ENCODE data around the gene DMD. TPM values are rescaled to one million over a fixed set of nuclear protein-coding genes. Genes with fewer than 3 reads are reported as not detected.

DMD gene
- total and polyA plus RNA-seq, 2 donors (not counting 1 experiment from before 2014, with no cell fraction given), result 5.1 to 7.2 TPM

- H3K9me3 ChIP-seq (ENCODE audit: control insufficient read depth, insufficient read depth, low read depth, low read length), result no peaks in the 10 kb centered on the region
- H3K4me1 ChIP-seq (ENCODE audit: control insufficient read depth, extremely low read depth, insufficient read depth, low read length), result no peaks in the 10 kb centered on the region
- H3K9ac ChIP-seq (ENCODE audit: insufficient read depth, low read length), result no peak overlapping the region
- no peak overlapping the region for H3K27ac ChIP-seq (ENCODE audit: insufficient read depth, low read length)
- H2AFZ ChIP-seq (ENCODE audit: low read length), result no peak overlapping the region
- no peak overlapping the region for H3K4me3 ChIP-seq (replicated peaks in 1 of 4; ENCODE audit: control extremely low read depth in 1 of 4, insufficient read depth in 1 of 4, low read depth in 3 of 4, low read length in 4 of 4)
- DNase-seq (ENCODE audit: low read depth in 2 of 2), result no peak
- H3K27me3 ChIP-seq (ENCODE audit: control insufficient read depth, insufficient read depth, low read length), result no peaks in the 10 kb centered on the region
- no peaks in the 10 kb centered on the region for H3K79me2 ChIP-seq (ENCODE audit: control insufficient read depth, insufficient read depth, low read length)
- no peaks in the 10 kb centered on the region for H4K20me1 ChIP-seq (ENCODE audit: control insufficient read depth, extremely low read depth, insufficient read depth, low read length)
- H3K4me2 ChIP-seq (ENCODE audit: extremely low read depth, insufficient read depth, low read length), result no peak overlapping the region
- no peaks in the 10 kb centered on the region for H3K36me3 ChIP-seq (ENCODE audit: control insufficient read depth, insufficient read depth, low read length)
- no peak for TF ChIP-seq CTCF (conservative IDR thresholded peaks at IDR 0.05 in 1 of 2, IDR thresholded peaks at IDR 0.05 in 1 of 2; ENCODE audit: low read depth in 1 of 2, low read length in 2 of 2)
- no peak for TF ChIP-seq EZH2 (IDR thresholded peaks at IDR 0.05; ENCODE audit: low read length, missing control alignments)
Measured at GRCh38 chrX:32472364-32472763, 739.0 kb downstream of the DMD start.

- no peak overlapping the region for H3K27ac ChIP-seq (ENCODE audit: insufficient read depth, low read length)
- no peak for TF ChIP-seq CTCF (conservative IDR thresholded peaks at IDR 0.05 in 1 of 2, IDR thresholded peaks at IDR 0.05 in 1 of 2; ENCODE audit: low read depth in 1 of 2, low read length in 2 of 2)
- no peak for TF ChIP-seq EZH2 (IDR thresholded peaks at IDR 0.05; ENCODE audit: low read length, missing control alignments)
- H3K9ac ChIP-seq (ENCODE audit: insufficient read depth, low read length), result no peak overlapping the region
- H3K4me1 ChIP-seq (ENCODE audit: control insufficient read depth, extremely low read depth, insufficient read depth, low read length), result no peaks in the 10 kb centered on the region
- H3K4me2 ChIP-seq (ENCODE audit: extremely low read depth, insufficient read depth, low read length), result no peak overlapping the region
- H3K4me3 ChIP-seq (replicated peaks in 1 of 4; ENCODE audit: control extremely low read depth in 1 of 4, insufficient read depth in 1 of 4, low read depth in 3 of 4, low read length in 4 of 4), result no peak overlapping the region
- no peaks in the 10 kb centered on the region for H3K9me3 ChIP-seq (ENCODE audit: control insufficient read depth, insufficient read depth, low read depth, low read length)
- no peak overlapping the region for H2AFZ ChIP-seq (ENCODE audit: low read length)
- H3K27me3 ChIP-seq (ENCODE audit: control insufficient read depth, insufficient read depth, low read length), result no peaks in the 10 kb centered on the region
- H3K36me3 ChIP-seq (ENCODE audit: control insufficient read depth, insufficient read depth, low read length), result no peaks in the 10 kb centered on the region
- H3K79me2 ChIP-seq (ENCODE audit: control insufficient read depth, insufficient read depth, low read length), result no peaks in the 10 kb centered on the region
- no peaks in the 10 kb centered on the region for H4K20me1 ChIP-seq (ENCODE audit: control insufficient read depth, extremely low read depth, insufficient read depth, low read length)
- no peak for DNase-seq (ENCODE audit: low read depth in 2 of 2)
Measured at GRCh38 chrX:32455704-32456103, 755.6 kb downstream of the DMD start.

- DNase-seq (ENCODE audit: low read depth in 2 of 2), result no peak
- Histone ChIP-seq H3K36me3 (ENCODE audit: control insufficient read depth, insufficient read depth, low read length) (no peaks in the 10 kb centered on the region), H3K9me3 (ENCODE audit: control insufficient read depth, insufficient read depth, low read depth, low read length) (no peaks in the 10 kb centered on the region), H3K9ac (ENCODE audit: insufficient read depth, low read length) (no peak overlapping the region), H4K20me1 (ENCODE audit: control insufficient read depth, extremely low read depth, insufficient read depth, low read length) (no peaks in the 10 kb centered on the region), H3K27ac (ENCODE audit: insufficient read depth, low read length) (no peak overlapping the region), H3K4me3 (replicated peaks in 1 of 4; ENCODE audit: control extremely low read depth in 1 of 4, insufficient read depth in 1 of 4, low read depth in 3 of 4, low read length in 4 of 4) (no peak overlapping the region), H3K4me2 (ENCODE audit: extremely low read depth, insufficient read depth, low read length) (no peak overlapping the region), H3K4me1 (ENCODE audit: control insufficient read depth, extremely low read depth, insufficient read depth, low read length) (no peaks in the 10 kb centered on the region), H2AFZ (ENCODE audit: low read length) (no peak overlapping the region), H3K27me3 (ENCODE audit: control insufficient read depth, insufficient read depth, low read length) (no peaks in the 10 kb centered on the region), H3K79me2 (ENCODE audit: control insufficient read depth, insufficient read depth, low read length) (no peaks in the 10 kb centered on the region)
- TF ChIP-seq CTCF (conservative IDR thresholded peaks at IDR 0.05 in 1 of 2, IDR thresholded peaks at IDR 0.05 in 1 of 2; ENCODE audit: low read depth in 1 of 2, low read length in 2 of 2) (no peak), EZH2 (IDR thresholded peaks at IDR 0.05; ENCODE audit: low read length, missing control alignments) (no peak)
Measured at GRCh38 chrX:32451954-32452695, 759.2 kb downstream of the DMD start.
